ENCODE data around the gene TRIM10. TPM values are rescaled to one million over a fixed set of nuclear protein-coding genes. Genes with fewer than 3 reads are reported as not detected.
"Not testable (repeated sequence)": the region's sequence is repeated elsewhere in the genome, so short reads cannot be mapped to it uniquely, and the experiment has no call there.

The TRIM10 gene
- total RNA-seq, 1 experiment from 2014 or later = not detected

- ChIA-PET POLR2A (interaction anchor here (1.1 to 1.2 kb wide), 2 partner anchors 45 to 93 kb away, joined by 3 read pairs; no protein-coding TSS in a partner anchor), CTCF (interaction anchor here (1.2 to 3.1 kb wide), 4 partner anchors 13 to 62 kb away, joined by 5 to 24 read pairs (median 8); no protein-coding TSS in a partner anchor)
- Mint-ChIP-seq H3K9me3 (ENCODE audit: unreplicated experiment) (no peaks in the 10 kb centered on the region), H3K4me1 (ENCODE audit: insufficient read depth, unreplicated experiment) (no peaks in the 10 kb centered on the region), H3K4me3 (ENCODE audit: unreplicated experiment) (no peak overlapping the region), H3K36me3 (ENCODE audit: insufficient read depth, unreplicated experiment) (no peaks in the 10 kb centered on the region), H3K27me3 (ENCODE audit: insufficient read depth, unreplicated experiment) (peaks cover 9% of the 10 kb centered on the region), H3K27ac (ENCODE audit: low read depth, unreplicated experiment) (no peak overlapping the region)
- intact Hi-C loops (cut with micrococcal nuclease) = no loop called here
- BruUV-seq (replicated peaks) = no TSS peak
- no peak for TF ChIP-seq CTCF (IDR thresholded peaks at IDR 0.05; ENCODE audit: unreplicated experiment)
- DNase-seq (ENCODE audit: unreplicated experiment) = no peak
Measured at GRCh38 chr6:30167101-30167500, 6.1 kb upstream of the TRIM10 start.

GRCh38 chr6:30165238-30165637 lies 4.2 kb upstream of the TRIM10 start:
- H3K4me3 Mint-ChIP-seq (ENCODE audit: unreplicated experiment); POLR2A ChIA-PET; H3K27ac Mint-ChIP-seq (ENCODE audit: low read depth, unreplicated experiment); DNase-seq (ENCODE audit: unreplicated experiment); H3K27me3 Mint-ChIP-seq (ENCODE audit: insufficient read depth, unreplicated experiment); BruUV-seq (replicated peaks); H3K36me3 Mint-ChIP-seq (ENCODE audit: insufficient read depth, unreplicated experiment); intact Hi-C loops (cut with micrococcal nuclease); H3K9me3 Mint-ChIP-seq (ENCODE audit: unreplicated experiment); H3K4me1 Mint-ChIP-seq (ENCODE audit: insufficient read depth, unreplicated experiment): not testable (repeated sequence)
- CTCF ChIA-PET = interaction anchor here (0.7 to 2.7 kb wide), 3 partner anchors 34 to 163 kb away, joined by 3 to 13 read pairs (median 4); no protein-coding TSS in a partner anchor

- BruUV-seq (replicated peaks) = no TSS peak
- Mint-ChIP-seq H3K36me3 (ENCODE audit: insufficient read depth, unreplicated experiment) (no peaks in the 10 kb centered on the region), H3K9me3 (ENCODE audit: unreplicated experiment) (no peaks in the 10 kb centered on the region), H3K27me3 (ENCODE audit: insufficient read depth, unreplicated experiment) (no peaks in the 10 kb centered on the region), H3K4me1 (ENCODE audit: insufficient read depth, unreplicated experiment) (no peaks in the 10 kb centered on the region), H3K4me3 (ENCODE audit: unreplicated experiment) (no peak overlapping the region), H3K27ac (ENCODE audit: low read depth, unreplicated experiment) (no peak overlapping the region)
- no peak for TF ChIP-seq CTCF (IDR thresholded peaks at IDR 0.05; ENCODE audit: unreplicated experiment)
- ChIA-PET CTCF (interaction anchor here (0.6 to 2.7 kb wide), 4 partner anchors 11 to 163 kb away, joined by 3 to 13 read pairs (median 4); no protein-coding TSS in a partner anchor), POLR2A (no interaction called here)
- DNase-seq (ENCODE audit: unreplicated experiment) = no peak
- intact Hi-C loops (cut with micrococcal nuclease) = no loop called here
Measured at GRCh38 chr6:30164714-30165113, 3.7 kb upstream of the TRIM10 start.

GRCh38 chr6:30163918-30164654 lies 3.1 kb upstream of the TRIM10 start:
- ChIA-PET POLR2A (no interaction called here), CTCF (interaction anchor here (0.6 to 2.7 kb wide), 4 partner anchors 11 to 73 kb away, joined by 3 to 13 read pairs (median 4); no protein-coding TSS in a partner anchor)
- intact Hi-C loops (cut with micrococcal nuclease) = no loop called here
- no TSS peak for BruUV-seq (replicated peaks)
- Mint-ChIP-seq H3K27me3 (ENCODE audit: insufficient read depth, unreplicated experiment) (no peaks in the 10 kb centered on the region), H3K36me3 (ENCODE audit: insufficient read depth, unreplicated experiment) (no peaks in the 10 kb centered on the region), H3K27ac (ENCODE audit: low read depth, unreplicated experiment) (no peak overlapping the region), H3K4me3 (ENCODE audit: unreplicated experiment) (no peak overlapping the region), H3K9me3 (ENCODE audit: unreplicated experiment) (no peaks in the 10 kb centered on the region), H3K4me1 (ENCODE audit: insufficient read depth, unreplicated experiment) (no peaks in the 10 kb centered on the region)
- TF ChIP-seq CTCF (IDR thresholded peaks at IDR 0.05; ENCODE audit: unreplicated experiment) = no peak
- DNase-seq (ENCODE audit: unreplicated experiment) = no peak

All from MCF 10A (cell line).